GM18909 (cell line): ENCODE results near the gene ALG14.

Experiments used
- ATAC-seq: cut with Tn5 transposase; IDR thresholded peaks from one replicate; pipeline ENCODE4 v1.9.1; 2021; ENCODE audit warnings: mild to moderate bottlenecking; ENCODE audit not compliant: unreplicated experiment, poor library complexity

The ALG14 gene

DNA sequence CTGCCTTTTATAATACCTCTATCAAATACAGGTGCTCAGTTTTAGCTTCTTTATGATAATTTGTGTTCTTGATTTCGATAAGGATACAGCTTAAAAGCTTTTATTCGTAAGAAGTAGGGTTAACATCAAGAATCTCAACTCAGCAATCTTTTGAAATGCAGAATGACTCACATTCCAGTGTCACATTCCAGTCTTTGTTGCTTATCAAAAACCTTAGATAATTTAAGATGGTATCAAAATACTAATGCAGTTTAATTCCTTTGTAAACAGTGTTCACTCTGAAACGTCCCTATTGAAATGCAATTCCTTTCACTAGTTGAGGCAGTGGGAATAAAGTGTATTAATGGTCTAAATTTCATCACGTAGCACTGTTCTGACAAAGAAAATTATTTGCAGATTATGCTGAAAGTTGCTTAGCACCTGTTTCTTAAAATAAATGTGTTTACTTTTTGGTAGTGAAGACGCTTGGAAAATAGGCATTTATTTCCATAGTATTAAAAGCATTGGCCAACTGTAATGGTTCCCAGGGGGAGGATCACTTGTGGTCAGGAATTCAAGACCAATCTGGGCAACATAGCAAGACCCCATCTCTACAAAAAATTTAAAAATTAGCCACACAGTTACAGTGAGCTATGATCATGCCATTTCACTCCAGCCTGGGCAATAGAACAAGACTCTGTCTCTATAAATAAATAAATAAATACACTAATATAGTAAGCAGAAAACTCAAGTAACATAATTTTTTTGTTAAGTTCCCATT, 135.7 kb downstream of the ALG14 start:
- no peak for ATAC-seq

DNA sequence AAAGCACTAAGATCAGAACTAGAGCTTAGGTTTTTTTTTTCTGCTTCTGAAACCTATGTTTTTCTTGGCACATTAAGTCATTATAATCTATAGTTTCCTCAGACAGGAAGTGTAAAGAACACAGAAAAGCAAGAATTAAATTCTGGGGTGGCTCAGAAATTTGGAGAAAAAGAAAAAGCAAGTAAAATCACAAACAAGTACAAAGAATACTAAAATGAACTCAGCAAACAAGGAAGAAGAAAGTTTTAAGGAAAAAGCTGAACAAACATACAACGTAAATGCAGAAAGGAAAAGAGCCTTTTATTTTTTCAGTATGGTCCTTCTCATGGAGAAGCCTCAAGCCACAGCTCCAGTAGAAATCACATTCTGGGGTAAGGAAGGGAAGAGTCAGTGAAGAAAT, 137.3 kb downstream of the ALG14 start:
- ATAC-seq = no peak

DNA sequence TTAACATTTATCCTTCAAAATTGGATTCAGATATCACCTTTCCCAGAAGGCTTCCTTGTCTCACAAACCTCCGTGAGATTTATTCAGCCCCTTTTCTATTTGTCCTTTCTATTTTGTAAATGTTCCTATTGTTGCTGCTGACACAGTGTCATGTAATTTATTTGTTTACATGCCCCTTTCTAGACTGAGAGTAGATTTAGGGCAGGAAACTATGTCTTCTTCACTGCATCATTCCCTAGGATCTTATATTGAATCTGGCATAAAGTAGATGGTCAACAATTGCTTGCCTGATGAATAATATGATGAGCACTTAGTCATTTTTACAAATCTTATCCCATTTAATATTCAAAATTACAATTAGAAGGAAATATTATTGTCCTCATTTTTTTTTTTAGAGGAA, 137.7 kb downstream of the ALG14 start:
- ATAC-seq = no peak

- ATAC-seq = no peak
These were observed 138.2 kb downstream of the ALG14 start for GRCh38 chr1:94934551-94934950.

DNA sequence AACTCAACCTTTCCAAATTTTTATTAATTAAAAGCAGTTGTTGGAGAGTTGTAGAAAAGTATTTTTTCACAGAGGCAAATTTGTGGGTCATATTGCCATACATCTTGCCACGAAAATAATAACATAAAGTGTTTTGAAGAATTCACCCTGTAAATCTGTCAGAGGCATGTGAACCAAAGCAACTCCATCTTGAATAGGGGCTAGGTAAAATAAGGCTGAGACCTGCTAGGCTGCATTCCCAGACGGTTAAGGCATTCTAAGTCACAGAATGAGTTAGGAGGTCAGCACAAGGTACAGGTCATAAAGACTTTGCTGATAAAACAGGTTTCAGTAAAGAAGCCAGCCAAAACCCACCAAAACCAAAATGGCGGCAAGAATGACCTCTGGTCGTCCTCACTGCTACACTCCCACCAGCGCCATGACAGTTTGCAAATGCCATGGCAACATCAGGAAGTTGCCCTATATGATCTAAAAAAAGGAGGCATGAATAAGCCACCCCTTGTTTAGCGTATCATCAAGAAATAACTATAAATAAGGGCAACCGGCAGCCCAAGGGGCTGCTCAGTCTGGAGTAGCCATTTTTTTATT, 141.4 kb downstream of the ALG14 start:
- no peak for ATAC-seq

GRCh38 chr1:94929351-94930217, 143.2 kb downstream of the ALG14 start:
- ATAC-seq = no peak

GRCh38 chr1:94928293-94928939, 144.3 kb downstream of the ALG14 start:
- ATAC-seq = no peak

GRCh38 chr1:94927405-94928175, 145.2 kb downstream of the ALG14 start:
- ATAC-seq = peak; percentile 27

DNA sequence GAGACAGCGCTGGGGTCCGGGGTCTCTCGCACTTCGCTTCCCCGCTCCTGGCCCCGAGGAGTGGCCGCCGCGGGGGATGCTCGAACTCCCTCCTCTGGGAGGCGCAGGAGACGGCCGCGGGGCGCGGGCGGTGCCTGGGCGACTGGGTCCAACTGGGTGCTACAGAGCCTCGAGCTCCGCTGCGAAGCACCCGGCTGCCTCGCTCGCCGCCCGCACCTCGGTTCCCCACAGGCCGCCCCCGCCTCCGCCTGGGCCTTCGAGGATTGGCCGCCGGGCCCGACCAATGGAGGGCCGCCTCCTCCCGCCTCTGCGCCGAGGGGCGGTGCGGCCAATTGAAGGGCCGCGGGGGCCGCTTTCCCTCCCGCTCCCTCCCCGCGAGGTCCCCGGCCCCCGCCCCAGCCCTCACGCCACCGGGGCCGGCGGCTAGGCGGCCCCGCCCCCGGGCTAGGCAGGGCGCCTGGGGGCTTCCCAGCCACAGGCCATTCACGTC, 145.8 kb downstream of the ALG14 start, which contains the start of gene CNN3:
Gene CNN3 (minus strand): TSS at position 196 of the 490 bp plus-strand sequence. CDS start 216 bp downstream, outside the sequence.
- peak; percentile 85 for ATAC-seq

- ATAC-seq = peak; percentile 33
These were observed 146.4 kb downstream of the ALG14 start for GRCh38 chr1:94926126-94926914.

DNA sequence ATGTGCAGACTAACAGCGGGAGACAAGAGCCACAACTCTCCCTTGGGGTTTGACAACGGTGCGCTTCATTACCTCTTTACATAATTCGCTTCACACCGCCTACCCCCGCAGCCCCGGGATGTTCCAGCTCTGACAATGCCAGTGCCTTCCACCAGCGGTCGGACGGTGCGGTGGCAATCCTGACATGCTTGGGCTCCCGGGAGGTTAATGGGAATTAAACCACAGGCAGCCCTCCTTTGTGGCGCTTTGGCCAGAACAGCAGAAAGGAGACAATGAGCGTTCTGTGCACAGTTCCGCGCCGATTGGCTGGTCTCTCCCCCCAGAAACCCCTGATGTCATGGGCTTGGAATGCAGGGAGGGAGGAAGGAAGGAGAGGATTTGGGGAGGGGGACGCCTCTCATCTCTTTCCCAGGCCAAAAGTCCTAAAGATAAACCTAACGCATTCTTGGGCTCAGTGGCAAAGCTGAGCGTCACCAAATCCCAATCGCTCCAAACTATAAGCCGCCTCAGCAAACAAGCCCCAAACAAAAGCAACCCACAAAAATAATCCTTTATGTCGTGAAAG, 147.1 kb downstream of the ALG14 start:
- ATAC-seq = peak; percentile 32

DNA sequence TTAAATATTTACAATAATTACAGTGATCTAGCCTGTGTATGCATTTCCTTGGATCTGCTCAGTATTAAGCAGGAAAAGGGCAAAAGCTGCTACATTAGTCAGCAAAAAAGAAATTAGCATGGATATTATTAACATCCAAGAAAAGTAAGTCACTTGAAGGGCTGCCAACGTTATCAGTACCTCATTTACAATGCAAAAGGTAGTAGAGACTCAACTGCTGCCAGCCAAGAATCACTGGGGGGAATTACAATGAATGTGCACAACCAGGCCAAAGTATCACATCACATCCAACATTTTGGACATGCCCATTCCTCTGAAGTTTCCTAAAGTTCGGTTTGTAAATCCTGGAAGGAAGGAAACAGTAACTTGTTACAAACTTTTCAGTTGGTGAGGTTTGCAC, 147.7 kb downstream of the ALG14 start:
- ATAC-seq = no peak
